ENCODE data around the gene AKR1C3.

The AKR1C3 gene

GRCh38 chr10:5078547-5079180 lies 15.6 kb upstream of the AKR1C3 start:
- no peak for TF ChIP-seq CTCF (conservative IDR thresholded peaks at IDR 0.05; ENCODE audit: low read depth, low read length)
- no peak for DNase-seq (ENCODE audit: low read depth)
- no peak overlapping the region for H3K4me3 ChIP-seq (ENCODE audit: low read length)

GRCh38 chr10:5079306-5079830 lies 14.8 kb upstream of the AKR1C3 start:
- no peak for TF ChIP-seq CTCF (conservative IDR thresholded peaks at IDR 0.05; ENCODE audit: low read depth, low read length)
- no peak for DNase-seq (ENCODE audit: low read depth)
- H3K4me3 ChIP-seq (ENCODE audit: low read length) = no peak overlapping the region

GRCh38 chr10:5079836-5080235 lies 14.4 kb upstream of the AKR1C3 start:
- no peak overlapping the region for H3K4me3 ChIP-seq (ENCODE audit: low read length)
- TF ChIP-seq CTCF (conservative IDR thresholded peaks at IDR 0.05; ENCODE audit: low read depth, low read length) = no peak
- no peak for DNase-seq (ENCODE audit: low read depth)

- no peak for DNase-seq (ENCODE audit: low read depth)
- H3K4me3 ChIP-seq (ENCODE audit: low read length) = no peak overlapping the region
- TF ChIP-seq CTCF (conservative IDR thresholded peaks at IDR 0.05; ENCODE audit: low read depth, low read length) = no peak
Measured at GRCh38 chr10:5081091-5081490, 13.1 kb upstream of the AKR1C3 start.

GRCh38 chr10:5088703-5089261 lies 5.4 kb upstream of the AKR1C3 start:
- DNase-seq (ENCODE audit: low read depth) = no peak
- TF ChIP-seq CTCF (conservative IDR thresholded peaks at IDR 0.05; ENCODE audit: low read depth, low read length) = no peak
- H3K4me3 ChIP-seq (ENCODE audit: low read length) = no peak overlapping the region

- no peak for DNase-seq (ENCODE audit: low read depth)
- peak; percentile 53 for TF ChIP-seq CTCF (conservative IDR thresholded peaks at IDR 0.05; ENCODE audit: low read depth, low read length)
- no peak overlapping the region for H3K4me3 ChIP-seq (ENCODE audit: low read length)
Measured at GRCh38 chr10:5089865-5090264, 4.3 kb upstream of the AKR1C3 start.

GRCh38 chr10:5090551-5090950 lies 3.7 kb upstream of the AKR1C3 start:
- H3K4me3 ChIP-seq (ENCODE audit: low read length) = no peak overlapping the region
- TF ChIP-seq CTCF (conservative IDR thresholded peaks at IDR 0.05; ENCODE audit: low read depth, low read length) = no peak
- no peak for DNase-seq (ENCODE audit: low read depth)
